Cardiac muscle cell (in vitro differentiated cells and primary cell): ENCODE results near the gene CACNA2D3. TPM values are rescaled to one million over a fixed set of nuclear protein-coding genes. Genes with fewer than 3 reads are reported as not detected.

Experiments used
- DNase-seq, 2 donors: peaks; one replicate each; pipeline versions ENCODE4 v3.0.0 to v3.0.0-alpha.2; 2010 to 2017; ENCODE audit warnings: low read depth in 1 of 2, low spot score in 1 of 2
- H3K27ac ChIP-seq: fragments of 200-600 bp; sonication (generic); 2 replicates; pipeline ENCODE4 v1.5.1; 2016
- H3K27me3 ChIP-seq: fragments of 200-600 bp; sonication (generic); 2 replicates; pipeline ENCODE4 v1.6.0; 2016; ENCODE audit warnings: control low read depth
- H3K36me3 ChIP-seq: fragments of 200-600 bp; sonication (generic); 2 replicates; pipeline ENCODE4 v1.5.1; 2016; ENCODE audit warnings: control low read depth
- H3K4me1 ChIP-seq: fragments of 200-600 bp; sonication (generic); 2 replicates; pipeline ENCODE4 v1.8.1; 2017; ENCODE audit warnings: low read depth, mild to moderate bottlenecking, mixed run types
- H3K4me3 ChIP-seq: fragments of 200-600 bp; sonication (generic); 2 replicates; pipeline ENCODE4 v1.5.1; 2016; ENCODE audit warnings: mild to moderate bottlenecking
- H3K9me3 ChIP-seq: fragments of 200-600 bp; sonication (generic); 2 replicates; pipeline ENCODE4 v1.5.1; 2017; ENCODE audit warnings: low read depth, mild to moderate bottlenecking, control low read depth
- CTCF ChIP-seq: IDR thresholded peaks from 2 replicates; pipeline ENCODE4 v1.5.1; 2012; ENCODE audit warnings: low read depth, mild to moderate bottlenecking, low read length
- polyA plus RNA-seq: library from polyadenylated mRNA; unstranded; fragments of >200 nt; fragmentation: Nextera tagmentation; extraction: Ambion mirVana; gene quantifications from 2 replicates; pipeline ENCODE4 v1.2.1, GENCODE V29; 2016
- total RNA-seq: library from RNA; depleted of rRNA; stranded (reverse); fragments of >200 nt; gene quantifications from 2 replicates; pipeline ENCODE4 v1.2.3, GENCODE V29; 2016

Gene CACNA2D3
- total and polyA plus RNA-seq, 2 experiments from 2014 or later, result 0.45 to 0.59 TPM

GRCh38 chr3:54641226-54642014, 519.1 kb downstream of the CACNA2D3 start:
- H3K4me1 ChIP-seq, result no peaks in the 10 kb centered on the region
- DNase-seq, result no peak
- no peak overlapping the region for H3K27ac ChIP-seq
- TF ChIP-seq CTCF, result no peak
- no peak overlapping the region for H3K4me3 ChIP-seq
- H3K27me3 ChIP-seq, result peaks cover 44% of the 10 kb centered on the region
- H3K9me3 ChIP-seq, result no peaks in the 10 kb centered on the region
- H3K36me3 ChIP-seq, result no peaks in the 10 kb centered on the region

GRCh38 chr3:54642147-54642546, 519.8 kb downstream of the CACNA2D3 start:
- DNase-seq, result no peak
- H3K27me3 ChIP-seq, result peaks cover 39% of the 10 kb centered on the region
- H3K9me3 ChIP-seq, result no peaks in the 10 kb centered on the region
- H3K36me3 ChIP-seq, result no peaks in the 10 kb centered on the region
- no peak overlapping the region for H3K4me3 ChIP-seq
- no peak overlapping the region for H3K27ac ChIP-seq
- H3K4me1 ChIP-seq, result no peaks in the 10 kb centered on the region
- TF ChIP-seq CTCF, result no peak

DNA sequence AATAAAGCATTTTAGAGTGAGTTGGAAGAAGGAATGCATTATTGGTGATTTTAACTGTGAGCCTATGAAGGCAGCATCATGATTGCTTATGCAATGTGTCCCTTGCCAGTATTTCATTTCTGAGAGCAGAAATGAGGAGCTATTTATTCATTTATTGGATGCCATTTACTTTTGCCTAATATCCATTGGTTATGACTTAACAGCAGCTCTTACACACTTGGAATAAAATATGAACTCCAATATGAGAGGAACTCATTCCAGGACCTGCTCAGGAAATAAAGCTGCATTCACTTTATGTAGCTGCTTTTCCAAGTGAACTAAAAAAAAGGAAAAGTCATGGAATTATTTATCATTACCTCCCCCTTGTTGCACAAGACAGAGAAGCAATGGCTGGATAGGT, 525.4 kb downstream of the CACNA2D3 start:
- Histone ChIP-seq H3K4me3 (no peak overlapping the region), H3K27me3 (no peaks in the 10 kb centered on the region), H3K36me3 (no peaks in the 10 kb centered on the region), H3K9me3 (no peaks in the 10 kb centered on the region), H3K27ac (no peak overlapping the region), H3K4me1 (no peaks in the 10 kb centered on the region)
- TF ChIP-seq CTCF, result no peak
- DNase-seq, result no peak

DNA sequence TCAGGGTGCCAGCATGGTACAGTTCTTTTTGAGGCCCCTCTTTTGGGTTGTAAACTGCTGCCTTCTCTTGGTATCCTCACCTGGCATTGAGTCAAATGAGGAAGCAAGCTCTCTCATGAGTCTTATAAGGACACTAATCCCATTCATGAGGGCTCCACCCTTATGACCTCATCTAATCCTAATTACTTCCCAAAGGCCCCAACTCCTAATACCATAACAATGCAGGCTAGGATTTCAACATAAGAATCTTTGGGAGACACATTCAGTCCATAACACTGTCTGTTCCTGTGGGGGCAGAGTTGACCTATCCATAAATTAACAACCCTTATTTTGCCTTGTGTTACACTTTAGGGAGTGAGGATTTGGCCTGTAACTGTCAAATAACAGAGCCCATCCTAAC, 527.2 kb downstream of the CACNA2D3 start:
- Histone ChIP-seq H3K4me1 (no peaks in the 10 kb centered on the region), H3K9me3 (no peaks in the 10 kb centered on the region), H3K4me3 (no peak overlapping the region), H3K27me3 (no peaks in the 10 kb centered on the region), H3K27ac (no peak overlapping the region), H3K36me3 (no peaks in the 10 kb centered on the region)
- TF ChIP-seq CTCF, result no peak
- no peak for DNase-seq

DNA sequence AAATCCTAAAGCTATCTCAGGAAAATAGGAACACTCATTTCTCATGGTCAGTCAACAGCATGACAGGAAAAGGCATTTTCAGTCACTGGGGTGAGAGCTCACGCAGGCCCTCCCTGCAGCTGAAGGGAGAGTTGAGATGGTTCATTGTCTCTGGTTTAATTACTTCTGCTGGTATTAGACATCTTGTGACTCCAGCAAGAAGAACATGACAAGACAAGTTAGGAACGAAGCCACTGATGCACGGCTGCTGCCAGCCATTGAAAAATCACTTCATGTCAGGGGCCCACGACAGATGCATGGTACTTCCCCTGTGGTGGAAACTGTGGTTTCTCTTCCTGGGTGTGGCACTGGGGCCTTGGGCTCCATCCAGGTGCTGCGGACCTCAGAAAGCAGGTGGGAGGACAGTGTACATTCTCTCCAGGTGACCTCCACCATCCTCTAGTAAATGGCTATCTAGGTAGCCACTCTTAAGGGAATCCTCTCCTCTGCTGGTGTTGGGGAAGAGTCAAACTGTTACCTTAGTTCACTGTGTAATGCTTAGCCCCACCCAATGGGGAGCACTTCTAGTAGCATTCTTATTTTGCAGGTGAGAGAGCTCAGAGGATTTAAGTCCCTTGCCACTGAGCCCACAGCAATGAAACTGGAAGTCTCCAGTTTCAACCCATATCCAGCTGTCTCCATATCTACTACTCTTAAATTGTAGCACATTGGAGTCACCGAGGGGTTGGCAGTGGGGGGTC, 531.3 kb downstream of the CACNA2D3 start:
- Histone ChIP-seq H3K36me3 (no peaks in the 10 kb centered on the region), H3K27me3 (no peaks in the 10 kb centered on the region), H3K4me3 (no peak overlapping the region), H3K27ac (no peak overlapping the region), H3K9me3 (no peaks in the 10 kb centered on the region), H3K4me1 (no peaks in the 10 kb centered on the region)
- no peak for TF ChIP-seq CTCF
- DNase-seq, result no peak
